NB4 (cell line): ENCODE data around the gene WDR70.

Source experiments
- DNase-seq: peaks from one replicate; pipeline ENCODE4 v3.0.0; 2010; ENCODE audit warnings: low read depth
- H3K4me3 ChIP-seq: one replicate; pipeline ENCODE4 v1.5.1; 2011; ENCODE audit warnings: mild to moderate bottlenecking, low read depth, low read length, moderate library complexity
- CTCF ChIP-seq: IDR thresholded peaks from one replicate; pipeline ENCODE4 v1.5.1; 2012; ENCODE audit warnings: low read depth, low read length
- MAX ChIP-seq: IDR thresholded peaks from 2 replicates; pipeline ENCODE4 v1.6.1; 2011; ENCODE audit warnings: low read depth, low read length
- MYC ChIP-seq: IDR thresholded peaks from 2 replicates; pipeline ENCODE4 v1.6.1; 2011; ENCODE audit warnings: low read depth, low read length
- POLR2A ChIP-seq: IDR thresholded peaks from 2 replicates; pipeline ENCODE4 v1.6.1; 2011; ENCODE audit warnings: mild to moderate bottlenecking; ENCODE audit not compliant: insufficient read length; ENCODE audit errors: extremely low read depth

The WDR70 gene

GRCh38 chr5:37724395-37725125 is 345.4 kb downstream of the WDR70 start:
- DNase-seq, result no peak
- no peak overlapping the region for H3K4me3 ChIP-seq
- TF ChIP-seq MYC (no peak), MAX (no peak), POLR2A (no peak), CTCF (no peak)

GRCh38 chr5:37725185-37725584 is 346.1 kb downstream of the WDR70 start:
- TF ChIP-seq MAX (no peak), MYC (no peak), CTCF (no peak)
- no peak for DNase-seq
- no peak overlapping the region for H3K4me3 ChIP-seq

- DNase-seq, result no peak
- no peak overlapping the region for H3K4me3 ChIP-seq
- TF ChIP-seq POLR2A, result no peak
- TF ChIP-seq MYC, result no peak
- no peak for TF ChIP-seq CTCF
- no peak for TF ChIP-seq MAX
These were observed 348.1 kb downstream of the WDR70 start for GRCh38 chr5:37727238-37727637.

GRCh38 chr5:37730896-37731455 is 351.9 kb downstream of the WDR70 start:
- no peak overlapping the region for H3K4me3 ChIP-seq
- no peak for TF ChIP-seq MAX
- TF ChIP-seq POLR2A, result no peak
- TF ChIP-seq CTCF, result no peak
- TF ChIP-seq MYC, result no peak
- DNase-seq, result no peak

- TF ChIP-seq MAX (no peak), MYC (no peak), POLR2A (no peak), CTCF (no peak)
- H3K4me3 ChIP-seq, result no peak overlapping the region
- DNase-seq, result no peak
These were observed 355.0 kb downstream of the WDR70 start for GRCh38 chr5:37734114-37734513.
